Measurements from ENCODE around the gene ANAPC15.

ANAPC15 gene

DNA sequence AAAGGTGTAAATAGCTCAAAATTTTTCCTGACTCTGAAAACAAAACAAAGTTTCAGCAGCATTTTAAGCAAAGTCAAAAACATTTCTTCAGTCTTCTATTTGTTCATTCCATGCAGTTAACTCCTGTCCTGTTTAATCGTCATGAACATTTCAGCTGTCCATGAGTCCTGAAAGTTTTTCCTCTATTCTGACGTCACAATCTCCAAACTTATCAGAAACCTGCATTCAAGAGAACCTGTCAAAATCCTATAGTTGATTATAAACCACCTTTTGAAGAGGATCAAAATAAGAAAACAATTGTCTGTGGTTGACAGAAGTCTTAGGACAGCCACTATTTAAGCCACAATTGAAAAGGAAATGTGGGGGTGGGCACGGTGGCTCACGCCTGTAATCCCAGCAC, 38.4 kb upstream of the ANAPC15 start:
- TF ChIP-seq SIN3A (IDR thresholded peaks at IDR 0.05; ENCODE audit: borderline replicate concordance, insufficient read depth, low read length) (no peak), REST (IDR thresholded peaks at IDR 0.05; ENCODE audit: insufficient read depth in 1 of 2, low read depth in 2 of 2, low read length in 2 of 2) (no peak), TAF1 (IDR thresholded peaks at IDR 0.05; ENCODE audit: borderline replicate concordance, insufficient read depth, low read length) (no peak), FOXP2 (optimal IDR thresholded peaks at IDR 0.05; ENCODE audit: borderline replicate concordance, extremely low read depth, extremely low read length, insufficient read depth) (no peak), POLR2AphosphoS5 (IDR thresholded peaks at IDR 0.05; ENCODE audit: low read depth, low read length) (no peak)

DNA sequence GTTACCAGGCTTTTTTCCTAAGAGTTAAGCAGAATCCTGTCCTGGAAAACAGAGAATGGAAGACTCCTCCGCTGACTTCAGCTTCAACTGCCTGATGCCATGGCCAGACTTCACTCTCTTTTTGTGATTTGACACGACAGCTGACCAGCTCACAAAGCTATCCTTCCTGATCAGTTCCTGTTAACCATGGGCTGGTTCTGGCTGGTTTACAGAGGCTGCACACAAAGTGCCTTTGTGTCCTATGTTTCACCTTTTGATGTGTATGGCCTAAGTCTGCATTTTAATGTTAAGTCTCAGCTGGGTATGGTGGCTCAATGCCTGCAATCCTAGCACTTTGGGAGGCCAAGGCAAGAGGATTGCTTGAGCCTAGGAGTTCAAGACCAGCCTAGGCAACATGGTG, 34.1 kb upstream of the ANAPC15 start:
- TF ChIP-seq TAF1 (IDR thresholded peaks at IDR 0.05; ENCODE audit: borderline replicate concordance, insufficient read depth, low read length) (no peak), FOXP2 (optimal IDR thresholded peaks at IDR 0.05; ENCODE audit: borderline replicate concordance, extremely low read depth, extremely low read length, insufficient read depth) (no peak), REST (IDR thresholded peaks at IDR 0.05; ENCODE audit: insufficient read depth in 1 of 2, low read depth in 2 of 2, low read length in 2 of 2) (no peak), POLR2AphosphoS5 (IDR thresholded peaks at IDR 0.05; ENCODE audit: low read depth, low read length) (no peak), SIN3A (IDR thresholded peaks at IDR 0.05; ENCODE audit: borderline replicate concordance, insufficient read depth, low read length) (no peak)

DNA sequence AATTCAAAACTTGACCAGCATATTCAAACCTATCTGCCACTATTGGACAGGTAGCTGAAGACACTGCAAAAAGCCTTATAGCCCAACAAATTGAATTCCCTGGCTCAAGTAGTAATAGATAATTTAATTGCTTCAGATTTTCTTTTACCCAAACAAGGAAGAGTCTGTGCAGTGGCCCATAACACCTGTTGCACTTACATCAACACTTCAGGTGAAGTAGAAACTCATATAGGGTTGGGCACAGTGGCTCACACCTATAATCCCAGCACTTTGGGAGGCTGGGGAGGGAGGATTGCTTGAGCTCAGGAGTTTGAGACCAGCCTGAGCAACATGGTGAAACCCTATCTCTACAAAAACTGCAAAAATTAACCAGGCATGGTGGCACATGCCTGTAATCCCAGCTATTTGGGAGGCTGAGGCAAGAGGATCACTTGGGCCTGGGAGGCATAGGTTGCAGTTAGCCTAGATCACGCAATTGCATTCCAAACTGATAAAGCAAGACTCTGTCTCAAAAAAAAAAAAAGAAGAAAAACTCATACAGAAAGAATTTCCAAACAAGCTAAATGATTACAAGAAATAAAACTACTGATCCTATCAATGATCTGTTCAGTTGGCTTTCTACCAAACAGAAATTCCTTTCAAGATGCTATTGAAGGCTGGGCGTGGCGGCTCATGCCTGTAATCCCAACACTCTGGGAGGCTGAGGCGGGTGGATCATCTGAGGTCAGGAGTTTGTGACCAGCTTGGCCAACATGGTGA, 32.5 kb upstream of the ANAPC15 start:
- TF ChIP-seq TAF1 (IDR thresholded peaks at IDR 0.05; ENCODE audit: borderline replicate concordance, insufficient read depth, low read length) (no peak), REST (IDR thresholded peaks at IDR 0.05; ENCODE audit: insufficient read depth in 1 of 2, low read depth in 2 of 2, low read length in 2 of 2) (no peak), SIN3A (IDR thresholded peaks at IDR 0.05; ENCODE audit: borderline replicate concordance, insufficient read depth, low read length) (no peak), POLR2AphosphoS5 (IDR thresholded peaks at IDR 0.05; ENCODE audit: low read depth, low read length) (no peak), FOXP2 (optimal IDR thresholded peaks at IDR 0.05; ENCODE audit: borderline replicate concordance, extremely low read depth, extremely low read length, insufficient read depth) (no peak)

GRCh38 chr11:72141066-72141465, 28.6 kb upstream of the ANAPC15 start:
- TF ChIP-seq POLR2AphosphoS5 (IDR thresholded peaks at IDR 0.05; ENCODE audit: low read depth, low read length), result no peak
- no peak for TF ChIP-seq TAF1 (IDR thresholded peaks at IDR 0.05; ENCODE audit: borderline replicate concordance, insufficient read depth, low read length)
- TF ChIP-seq FOXP2 (optimal IDR thresholded peaks at IDR 0.05; ENCODE audit: borderline replicate concordance, extremely low read depth, extremely low read length, insufficient read depth), result no peak
- TF ChIP-seq SIN3A (IDR thresholded peaks at IDR 0.05; ENCODE audit: borderline replicate concordance, insufficient read depth, low read length), result no peak
- TF ChIP-seq REST (IDR thresholded peaks at IDR 0.05; ENCODE audit: insufficient read depth in 1 of 2, low read depth in 2 of 2, low read length in 2 of 2), result no peak
